ENCODE measurements around the gene HS3ST4.

HS3ST4 gene

DNA sequence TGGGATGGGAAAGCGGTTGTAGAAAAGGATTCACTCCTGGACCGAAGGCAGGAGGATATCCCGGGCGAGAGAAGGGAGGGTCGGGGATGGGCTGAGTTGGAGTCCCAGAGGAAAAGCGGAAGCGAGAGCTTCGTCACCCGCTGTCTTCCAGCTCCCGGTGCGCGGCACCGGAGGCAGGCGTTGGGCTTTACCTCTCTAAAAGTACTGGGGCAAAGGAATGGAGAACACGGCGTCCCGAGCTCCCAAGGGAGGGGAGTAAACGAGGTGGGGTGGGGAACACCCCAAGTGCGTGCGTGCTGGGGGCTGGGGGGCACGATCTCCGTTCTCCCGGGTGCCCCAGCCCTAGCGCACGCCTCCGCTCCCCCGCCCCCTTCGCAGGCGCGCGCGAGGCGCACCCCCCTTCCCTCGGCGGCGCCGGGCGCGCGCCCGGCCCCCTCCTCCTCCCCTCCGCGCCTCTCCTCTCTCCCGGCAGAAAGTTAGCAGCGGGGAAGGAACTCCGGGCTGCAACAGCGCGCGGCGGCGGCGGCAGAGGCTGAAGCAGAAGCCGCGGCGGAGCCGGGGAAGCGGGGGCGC is at the start of gene HS3ST4:
TSS of gene HS3ST4 (plus strand) at position 441 of the 573 bp plus-strand sequence.
- DNase-seq = no peak

DNA sequence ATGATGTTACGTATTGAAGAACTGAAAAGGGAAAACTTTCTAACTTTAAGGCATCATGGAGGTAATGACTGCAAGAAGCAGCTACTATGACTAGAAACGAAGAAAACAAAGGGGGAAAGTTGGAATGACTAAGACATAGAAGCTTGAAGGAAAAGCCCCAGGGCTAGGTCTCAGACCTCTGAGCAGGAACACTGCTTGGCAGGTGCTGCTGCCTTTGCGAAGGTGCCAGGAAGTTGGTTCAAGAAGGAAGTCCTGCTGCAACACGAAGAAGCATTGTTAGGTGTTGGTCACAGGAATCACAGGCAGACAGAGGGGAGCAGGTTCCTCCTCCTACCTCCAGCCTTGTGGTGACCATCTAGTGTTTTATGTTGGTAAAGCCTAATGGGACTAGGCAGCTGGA is 48.1 kb upstream of the HS3ST4 start:
- no peak for DNase-seq

- DNase-seq = no peak
These were observed 35.1 kb upstream of the HS3ST4 start for GRCh38 chr16:25656639-25657038.

DNA sequence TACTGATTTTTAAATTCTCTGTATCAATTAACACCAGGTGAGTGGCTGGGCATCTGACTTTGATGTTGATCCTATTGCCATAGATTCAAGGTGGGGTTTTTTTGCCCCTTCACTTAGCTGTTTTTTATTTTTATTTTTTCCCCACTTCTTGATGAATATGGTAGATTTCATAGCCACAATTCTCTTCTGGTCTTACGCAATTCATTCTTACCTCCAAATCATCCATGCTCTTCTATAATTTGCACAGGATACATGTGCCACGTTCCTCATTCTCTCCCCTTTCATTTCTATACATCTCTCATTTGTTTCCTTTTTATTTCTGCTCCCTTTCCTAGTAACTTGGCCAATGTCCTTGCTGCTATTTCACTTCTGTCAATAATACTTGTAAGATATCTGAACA is 14.9 kb upstream of the HS3ST4 start:
- no peak for DNase-seq

- DNase-seq = no peak
These were observed 12.2 kb upstream of the HS3ST4 start for GRCh38 chr16:25679511-25679910.

DNA sequence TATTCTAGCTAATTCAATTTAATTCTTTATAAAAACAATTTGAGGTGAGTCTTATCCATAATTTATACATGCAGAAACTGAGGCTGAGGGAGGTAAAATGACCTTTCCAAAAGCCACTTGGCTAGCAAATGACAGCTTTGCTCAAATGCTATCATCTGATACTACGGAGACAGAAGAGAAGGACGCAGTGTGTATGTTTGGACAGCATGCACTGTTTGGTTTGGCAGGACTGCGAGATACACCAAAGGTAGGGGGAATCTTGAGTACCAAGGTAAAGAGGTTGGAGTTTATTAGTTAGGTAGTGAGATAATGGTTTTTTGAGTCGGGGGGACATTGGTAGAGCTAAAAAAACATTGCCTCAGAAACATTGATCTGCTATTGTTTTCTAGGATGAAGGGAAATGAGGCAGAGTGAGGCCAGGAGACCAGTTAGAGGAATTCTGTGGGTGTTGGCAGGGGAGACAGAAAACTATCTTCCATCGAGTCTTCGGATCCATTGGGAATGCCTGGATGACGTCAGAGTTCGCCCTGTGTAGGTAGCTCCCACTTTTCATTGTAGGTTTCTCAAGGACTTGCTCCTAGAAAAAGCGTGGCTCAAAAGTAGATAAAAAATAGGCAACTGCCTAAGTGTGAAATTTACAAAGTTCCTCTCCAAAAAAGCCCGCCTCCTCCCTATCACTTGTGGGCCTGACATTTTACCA is 2.5 kb upstream of the HS3ST4 start:
- DNase-seq = no peak

- no peak for DNase-seq
These were observed 1.1 kb upstream of the HS3ST4 start for GRCh38 chr16:25690552-25691143.

DNA sequence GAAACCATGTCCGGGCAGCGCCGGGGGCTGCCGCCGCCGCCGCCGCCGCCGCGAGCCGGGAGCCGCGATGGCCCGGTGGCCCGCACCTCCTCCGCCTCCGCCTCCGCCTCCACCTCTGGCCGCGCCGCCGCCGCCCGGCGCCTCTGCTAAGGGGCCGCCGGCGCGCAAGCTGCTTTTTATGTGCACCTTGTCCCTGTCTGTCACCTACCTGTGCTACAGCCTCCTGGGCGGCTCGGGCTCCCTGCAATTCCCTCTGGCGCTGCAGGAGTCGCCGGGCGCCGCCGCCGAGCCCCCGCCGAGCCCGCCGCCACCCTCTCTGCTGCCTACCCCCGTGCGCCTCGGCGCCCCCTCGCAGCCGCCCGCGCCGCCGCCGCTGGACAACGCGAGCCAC is 587 bp downstream of the HS3ST4 start:
- no peak for DNase-seq

- DNase-seq = no peak
These were observed 1.2 kb downstream of the HS3ST4 start for GRCh38 chr16:25692742-25693508.

DNA sequence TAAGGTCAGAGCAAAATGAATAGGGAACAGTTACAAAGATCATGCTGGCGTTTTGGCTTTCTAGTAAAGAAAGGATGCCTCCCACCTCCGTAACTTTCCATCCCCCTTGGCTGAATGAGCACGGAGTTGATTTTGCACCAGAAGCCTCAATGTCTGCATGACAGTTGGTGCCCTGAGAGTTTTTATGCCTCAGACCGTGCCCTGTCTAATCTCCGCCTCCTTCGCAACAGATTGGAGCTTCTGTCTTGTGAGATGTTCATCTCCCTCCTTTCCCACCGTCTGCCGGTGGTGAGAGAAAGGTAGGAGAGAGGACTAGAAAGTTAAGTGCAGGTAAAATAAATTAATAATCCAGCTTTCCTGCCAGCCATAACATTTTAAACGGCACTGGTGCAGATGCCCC is 1.9 kb downstream of the HS3ST4 start:
- DNase-seq = no peak

- no peak for DNase-seq
These were observed 7.3 kb downstream of the HS3ST4 start for GRCh38 chr16:25699069-25699468.

DNA sequence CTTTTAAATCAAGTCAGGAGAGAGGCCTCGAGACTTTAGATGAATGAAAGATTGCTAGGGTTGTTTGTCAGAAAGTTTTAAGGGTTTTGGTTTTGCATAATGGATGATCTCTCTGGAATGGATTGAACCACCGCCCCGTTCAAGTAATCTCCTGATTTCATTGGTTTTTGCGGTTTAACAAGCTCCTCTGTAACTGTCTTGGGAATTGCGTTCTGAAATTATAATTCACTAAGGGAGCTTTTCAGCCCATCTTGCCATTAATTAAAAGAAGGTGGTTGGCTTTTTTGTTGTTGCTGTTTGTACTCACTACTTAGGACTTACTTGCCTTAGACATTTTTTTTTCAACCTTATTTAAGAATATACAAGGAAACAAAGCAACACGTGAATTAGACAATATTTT is 8.8 kb downstream of the HS3ST4 start:
- DNase-seq = no peak

DNA sequence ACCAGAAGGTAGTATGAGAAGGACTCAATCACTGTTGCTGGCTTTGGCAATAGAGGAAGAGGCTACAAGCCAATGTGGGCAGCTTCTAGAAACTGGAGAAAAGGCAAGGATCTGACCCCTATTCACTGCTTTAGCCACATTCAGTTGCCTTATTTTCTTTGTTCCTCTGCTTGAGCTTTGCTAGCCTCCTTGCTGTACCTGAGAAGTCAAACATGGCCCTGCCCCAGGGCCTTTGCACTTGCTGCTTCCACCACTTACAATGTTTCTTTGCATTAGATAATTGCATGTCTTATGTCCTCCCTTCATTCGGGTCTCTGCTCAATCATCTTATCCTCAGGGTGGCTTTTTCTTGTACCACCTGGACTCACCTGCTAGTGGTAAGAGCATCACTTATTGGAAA is 15.8 kb downstream of the HS3ST4 start:
- DNase-seq = no peak

GRCh38 chr16:25707982-25708583 is 16.3 kb downstream of the HS3ST4 start:
- DNase-seq = no peak

- no peak for DNase-seq
These were observed 17.5 kb downstream of the HS3ST4 start for GRCh38 chr16:25709213-25709612.

- DNase-seq = no peak
These were observed 22.2 kb downstream of the HS3ST4 start for GRCh38 chr16:25713785-25714570.

- no peak for DNase-seq
These were observed 24.4 kb downstream of the HS3ST4 start for GRCh38 chr16:25716186-25716585.

DNA sequence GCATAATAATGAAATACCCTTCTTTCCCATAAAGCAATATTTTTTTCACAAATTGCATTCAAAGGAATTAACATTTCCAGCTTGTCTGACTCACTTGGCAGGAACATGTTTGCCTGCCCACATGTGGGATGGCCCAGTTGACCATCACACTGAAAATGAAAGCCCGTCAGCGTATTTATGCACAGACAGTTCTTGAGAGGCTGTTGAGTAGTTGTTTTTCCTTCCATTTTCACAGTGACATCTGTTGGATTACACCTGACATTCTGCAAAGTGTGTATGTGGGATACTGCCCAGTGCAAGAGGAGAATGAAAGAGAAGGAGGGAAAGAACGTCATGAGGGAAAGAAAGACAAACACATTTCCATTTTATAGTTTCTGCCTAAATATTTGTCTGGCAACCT is 29.7 kb downstream of the HS3ST4 start:
- no peak for DNase-seq

DNA sequence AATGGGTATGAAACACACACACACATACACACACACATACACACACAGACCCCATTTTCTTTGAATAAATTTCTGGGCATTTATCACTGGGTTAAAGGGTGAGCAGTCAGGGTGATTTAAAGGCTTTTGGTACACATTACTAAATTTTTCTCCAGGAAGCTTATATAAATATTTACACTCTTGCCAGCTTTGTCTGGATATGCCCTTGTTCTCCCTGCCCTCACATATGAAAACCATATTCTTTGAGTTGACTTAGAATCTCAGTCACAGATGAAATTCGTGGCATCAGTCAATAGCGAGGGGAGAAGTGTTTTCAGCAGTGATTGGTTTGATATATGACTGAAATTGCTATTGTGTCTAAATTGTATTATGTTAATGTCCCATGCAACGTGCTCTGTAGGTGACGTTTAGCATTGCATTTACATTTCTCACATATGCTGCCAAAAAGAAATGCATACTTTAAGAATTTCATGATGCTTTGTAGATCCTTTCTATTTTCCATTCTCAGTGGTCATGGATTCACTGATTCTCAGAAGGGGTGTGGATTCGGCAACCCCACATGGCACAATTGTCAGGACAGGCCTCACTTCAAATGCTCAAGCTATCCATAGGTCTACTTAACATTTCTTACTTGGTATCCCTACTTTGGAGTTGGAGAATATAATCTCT is 34.8 kb downstream of the HS3ST4 start:
- DNase-seq = no peak

- DNase-seq = no peak
These were observed 37.6 kb downstream of the HS3ST4 start for GRCh38 chr16:25729188-25729915.

- DNase-seq = no peak
These were observed 38.6 kb downstream of the HS3ST4 start for GRCh38 chr16:25730396-25730795.
